Measurements from ENCODE around the gene RICTOR. TPM values are rescaled to one million over a fixed set of nuclear protein-coding genes. Genes with fewer than 3 reads are reported as not detected.

Gene RICTOR
- total RNA-seq, 1 donor from 2014 or later: 35.3 TPM

DNA sequence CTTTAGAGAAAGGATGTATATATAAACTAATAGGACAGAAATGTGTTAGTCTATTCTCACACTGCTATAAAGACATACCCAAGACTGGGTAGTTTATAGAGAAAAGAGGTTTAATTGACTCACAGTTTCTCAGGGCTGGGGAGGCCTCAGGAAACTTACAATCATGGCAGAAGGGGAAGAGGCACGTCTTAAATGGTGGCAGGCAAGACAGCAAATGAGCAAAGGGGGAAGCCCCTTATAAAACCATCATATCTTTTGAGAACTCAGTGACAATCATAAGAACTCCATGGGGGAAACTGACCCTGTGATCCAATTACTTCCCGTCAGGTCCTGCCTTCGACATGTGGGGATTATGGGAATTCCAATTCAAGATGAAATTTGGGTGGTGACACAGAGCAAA, 8.8 kb upstream of the RICTOR start:
- no peak for DNase-seq (ENCODE audit: low spot score)

DNA sequence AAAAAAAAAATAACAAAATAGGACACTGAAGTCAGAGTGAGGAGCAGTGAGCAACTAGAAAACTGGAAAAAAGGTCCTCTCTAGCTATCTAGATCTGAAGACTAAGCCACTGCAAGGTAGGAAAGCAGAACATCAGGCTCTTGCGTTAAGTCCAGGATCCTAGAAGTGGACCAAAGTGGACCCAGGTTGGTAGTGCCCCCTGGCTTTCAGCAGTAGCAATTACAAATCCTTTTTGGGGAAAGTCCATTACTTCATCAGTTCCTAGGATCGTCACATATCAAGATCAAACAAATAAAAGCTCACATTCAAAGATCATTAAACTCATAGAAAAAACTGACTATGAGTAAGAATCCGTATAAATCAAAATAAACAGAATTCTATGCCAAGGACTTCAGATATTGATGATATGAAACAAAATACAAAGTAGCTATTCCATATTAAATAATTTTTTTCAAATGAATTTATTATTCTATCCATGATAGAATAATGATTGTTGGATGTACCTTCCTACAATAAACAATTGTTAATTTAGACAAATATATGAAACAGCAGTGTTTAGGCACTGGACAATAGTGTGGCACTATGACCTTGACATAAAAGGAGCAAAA, 6.5 kb upstream of the RICTOR start:
- DNase-seq (ENCODE audit: low spot score): peak; percentile 59
- H3K36me3 Mint-ChIP-seq (ENCODE audit: low read depth, unreplicated experiment): no peaks in the 10 kb centered on the region
- no peak overlapping the region for H3K4me3 Mint-ChIP-seq (ENCODE audit: unreplicated experiment)
- peaks cover 1% of the 10 kb centered on the region for H3K27me3 Mint-ChIP-seq (ENCODE audit: unreplicated experiment)
- no peak overlapping the region for H3K27ac Mint-ChIP-seq (ENCODE audit: unreplicated experiment)
- TF ChIP-seq, protein P1, sequence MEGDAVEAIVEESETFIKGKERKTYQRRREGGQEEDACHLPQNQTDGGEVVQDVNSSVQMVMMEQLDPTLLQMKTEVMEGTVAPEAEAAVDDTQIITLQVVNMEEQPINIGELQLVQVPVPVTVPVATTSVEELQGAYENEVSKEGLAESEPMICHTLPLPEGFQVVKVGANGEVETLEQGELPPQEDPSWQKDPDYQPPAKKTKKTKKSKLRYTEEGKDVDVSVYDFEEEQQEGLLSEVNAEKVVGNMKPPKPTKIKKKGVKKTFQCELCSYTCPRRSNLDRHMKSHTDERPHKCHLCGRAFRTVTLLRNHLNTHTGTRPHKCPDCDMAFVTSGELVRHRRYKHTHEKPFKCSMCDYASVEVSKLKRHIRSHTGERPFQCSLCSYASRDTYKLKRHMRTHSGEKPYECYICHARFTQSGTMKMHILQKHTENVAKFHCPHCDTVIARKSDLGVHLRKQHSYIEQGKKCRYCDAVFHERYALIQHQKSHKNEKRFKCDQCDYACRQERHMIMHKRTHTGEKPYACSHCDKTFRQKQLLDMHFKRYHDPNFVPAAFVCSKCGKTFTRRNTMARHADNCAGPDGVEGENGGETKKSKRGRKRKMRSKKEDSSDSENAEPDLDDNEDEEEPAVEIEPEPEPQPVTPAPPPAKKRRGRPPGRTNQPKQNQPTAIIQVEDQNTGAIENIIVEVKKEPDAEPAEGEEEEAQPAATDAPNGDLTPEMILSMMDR (IDR thresholded peaks at IDR 0.05; ENCODE audit: unreplicated experiment): peak; percentile 94
- H3K4me1 Mint-ChIP-seq (ENCODE audit: unreplicated experiment): no peaks in the 10 kb centered on the region
- H3K9me3 Mint-ChIP-seq (ENCODE audit: unreplicated experiment): no peaks in the 10 kb centered on the region

More for the DNA sequence above, 8.8 kb upstream of the RICTOR start:
- peaks cover 1% of the 10 kb centered on the region for H3K27me3 Mint-ChIP-seq (ENCODE audit: unreplicated experiment)
- H3K4me3 Mint-ChIP-seq (ENCODE audit: unreplicated experiment): no peak overlapping the region
- no peak overlapping the region for H3K27ac Mint-ChIP-seq (ENCODE audit: unreplicated experiment)
- H3K36me3 Mint-ChIP-seq (ENCODE audit: low read depth, unreplicated experiment): no peaks in the 10 kb centered on the region
- no peaks in the 10 kb centered on the region for H3K4me1 Mint-ChIP-seq (ENCODE audit: unreplicated experiment)
- H3K9me3 Mint-ChIP-seq (ENCODE audit: unreplicated experiment): no peaks in the 10 kb centered on the region
- TF ChIP-seq, protein P1 (IDR thresholded peaks at IDR 0.05; ENCODE audit: unreplicated experiment): no peak

DNA sequence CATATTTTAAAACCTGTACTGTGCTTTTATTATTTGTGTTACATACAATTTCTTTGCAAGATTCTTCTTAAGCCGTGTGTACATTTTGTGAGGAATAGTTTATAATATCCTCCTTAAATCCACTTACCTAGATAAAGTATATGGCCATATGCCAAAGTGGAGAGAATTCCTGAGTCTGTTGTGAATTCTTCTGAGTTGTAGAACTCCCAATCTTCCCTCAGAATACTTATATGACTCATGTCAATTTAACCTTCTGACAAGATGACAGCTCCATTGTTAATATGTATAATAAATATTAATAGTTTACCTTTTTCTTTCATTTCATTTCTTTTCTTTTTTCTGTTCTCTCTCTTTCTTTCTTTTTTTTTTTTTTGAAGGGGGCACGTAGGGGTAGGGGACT, 6.0 kb upstream of the RICTOR start:
- DNase-seq (ENCODE audit: low spot score): no peak
- TF ChIP-seq, protein P1 (IDR thresholded peaks at IDR 0.05; ENCODE audit: unreplicated experiment): no peak
- Mint-ChIP-seq H3K27ac (ENCODE audit: unreplicated experiment) (no peak overlapping the region), H3K36me3 (ENCODE audit: low read depth, unreplicated experiment) (peaks cover 3% of the 10 kb centered on the region), H3K4me3 (ENCODE audit: unreplicated experiment) (no peak overlapping the region), H3K27me3 (ENCODE audit: unreplicated experiment) (peaks cover 4% of the 10 kb centered on the region), H3K4me1 (ENCODE audit: unreplicated experiment) (peaks cover 4% of the 10 kb centered on the region), H3K9me3 (ENCODE audit: unreplicated experiment) (no peaks in the 10 kb centered on the region)

DNA sequence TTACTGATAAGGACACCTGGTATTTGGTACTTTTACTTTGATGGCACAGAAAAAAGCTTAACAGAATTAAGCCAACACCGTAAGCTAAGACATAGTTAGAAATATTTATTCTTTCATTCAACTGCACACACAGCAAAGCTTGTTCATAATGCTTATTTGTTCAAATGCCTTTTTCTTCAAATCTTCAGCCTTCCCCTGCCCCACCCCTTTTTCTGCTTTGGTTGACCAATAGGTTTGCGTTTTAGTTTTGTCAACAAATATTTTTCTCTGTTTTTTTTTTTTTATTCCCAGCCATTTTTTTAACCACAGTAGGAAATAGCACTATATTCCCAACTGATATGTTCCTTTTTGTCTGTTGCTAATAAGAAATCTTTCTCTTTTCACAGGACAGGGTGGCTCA, 4.9 kb upstream of the RICTOR start:
- Mint-ChIP-seq H3K36me3 (ENCODE audit: low read depth, unreplicated experiment) (peaks cover 7% of the 10 kb centered on the region), H3K4me1 (ENCODE audit: unreplicated experiment) (peaks cover 5% of the 10 kb centered on the region), H3K4me3 (ENCODE audit: unreplicated experiment) (no peak overlapping the region), H3K27ac (ENCODE audit: unreplicated experiment) (no peak overlapping the region), H3K27me3 (ENCODE audit: unreplicated experiment) (peaks cover 6% of the 10 kb centered on the region), H3K9me3 (ENCODE audit: unreplicated experiment) (no peaks in the 10 kb centered on the region)
- TF ChIP-seq, protein P1 (IDR thresholded peaks at IDR 0.05; ENCODE audit: unreplicated experiment): no peak
- no peak for DNase-seq (ENCODE audit: low spot score)

Data from endothelial cell (in vitro differentiated cells).